OCI-LY3 (cell line): ENCODE results near the gene CGREF1.

Experiments used
- H2AFZ ChIP-seq: fragments of 200-600, 300-600 bp; shearing (Covaris generic); 2 replicates; pipeline ENCODE4 v1.6.0; 2014; ENCODE audit warnings: antibody characterized with exemption, low read depth, low read length
- H3K27ac ChIP-seq: fragments of 200-600, 300-600 bp; sonication (generic); 2 replicates; pipeline ENCODE4 v1.5.1; 2014; ENCODE audit warnings: mild to moderate bottlenecking, low read length, moderate library complexity, mixed read lengths
- H3K27me3 ChIP-seq: fragments of 200-600, 300-600 bp; sonication (generic); 2 replicates; pipeline ENCODE4 v1.6.1; 2014; ENCODE audit warnings: low read depth, low read length, mixed read lengths
- H3K36me3 ChIP-seq: fragments of 200-600, 300-600 bp; sonication (generic); replicated peaks from 2 replicates; pipeline ENCODE3; 2014; ENCODE audit warnings: low read depth, low read length, mixed read lengths
- H3K4me1 ChIP-seq: fragments of 300-600, 200-600 bp; sonication (generic); 2 replicates; pipeline ENCODE4 v1.6.1; 2014; ENCODE audit warnings: low read length, mixed read lengths
- H3K4me2 ChIP-seq: fragments of 200-600, 300-600 bp; sonication (generic); 2 replicates; pipeline ENCODE4 v1.6.1; 2014; ENCODE audit warnings: low read length, mixed read lengths
- H3K4me3 ChIP-seq: fragments of 300-600, 200-600 bp; sonication (generic); 2 replicates; pipeline ENCODE4 v1.5.1; 2014; ENCODE audit warnings: antibody characterized with exemption, mild to moderate bottlenecking, low read length, moderate library complexity
- H3K79me2 ChIP-seq: fragments of 300-600, 200-600 bp; shearing (Covaris generic); 2 replicates; pipeline ENCODE4 v1.6.1; 2014; ENCODE audit warnings: mild to moderate bottlenecking, low read length, mixed read lengths
- H3K9ac ChIP-seq: fragments of 300-600, 200-600 bp; shearing (Covaris generic); 2 replicates; pipeline ENCODE4 v1.6.0; 2014; ENCODE audit warnings: mild to moderate bottlenecking, low read length, moderate library complexity
- H3K9me3 ChIP-seq: fragments of 200-600, 300-600 bp; shearing (Covaris generic); 2 replicates; pipeline ENCODE4 v1.6.1; 2014; ENCODE audit warnings: low read length, mixed read lengths; ENCODE audit not compliant: insufficient read depth
- H4K20me1 ChIP-seq: fragments of 200-600, 300-600 bp; sonication (generic); 2 replicates; pipeline ENCODE4 v1.6.1; 2016; ENCODE audit warnings: low read length, mixed read lengths; ENCODE audit not compliant: insufficient read depth
- CTCF ChIP-seq: fragments of 200-600, 300-600 bp; sonication (generic); IDR thresholded peaks from 2 replicates; pipeline ENCODE4 v1.5.1; 2014; ENCODE audit warnings: antibody characterized with exemption, low read length, low read depth
- EZH2phosphoT487 ChIP-seq: fragments of 200-600 bp; shearing (Covaris generic); IDR thresholded peaks from 2 replicates; pipeline ENCODE4 v1.6.1; 2018; ENCODE audit warnings: antibody characterized with exemption, mixed run types, low read depth

Gene CGREF1

GRCh38 chr2:27067385-27067784, 51.5 kb downstream of the CGREF1 start:
- Histone ChIP-seq H3K4me2 (no peak overlapping the region), H3K79me2 (peaks cover 31% of the 10 kb centered on the region), H3K9ac (no peak overlapping the region), H3K4me1 (peaks cover 12% of the 10 kb centered on the region), H3K4me3 (no peak overlapping the region), H3K27ac (no peak overlapping the region), H3K27me3 (no peaks in the 10 kb centered on the region), H4K20me1 (no peaks in the 10 kb centered on the region), H3K36me3 (peaks cover 42% of the 10 kb centered on the region), H3K9me3 (no peaks in the 10 kb centered on the region), H2AFZ (no peak overlapping the region)
- TF ChIP-seq EZH2phosphoT487 (no peak), CTCF (no peak)

DNA sequence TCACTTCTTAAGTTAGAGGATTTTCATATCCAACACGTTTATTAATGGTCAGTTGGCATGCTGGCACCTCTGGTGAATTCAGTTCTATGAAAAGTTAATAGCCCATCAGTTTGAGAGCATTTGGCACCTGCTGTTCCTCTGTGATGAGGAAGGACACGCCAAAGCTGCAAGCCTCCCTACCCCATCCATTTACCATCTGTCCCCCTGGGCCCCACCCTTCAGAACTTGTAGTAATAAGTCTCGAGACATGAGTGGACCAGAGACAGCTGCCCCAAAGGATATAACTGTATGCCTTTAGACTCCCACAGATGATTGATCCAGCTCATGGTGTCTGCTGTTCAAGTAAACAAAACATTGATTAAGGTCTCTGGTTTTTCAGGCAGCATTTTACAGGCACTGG, 53.8 kb downstream of the CGREF1 start:
- H3K27me3 ChIP-seq: no peaks in the 10 kb centered on the region
- no peak overlapping the region for H3K27ac ChIP-seq
- H3K9me3 ChIP-seq: no peaks in the 10 kb centered on the region
- no peak overlapping the region for H3K9ac ChIP-seq
- TF ChIP-seq CTCF (no peak), EZH2phosphoT487 (no peak)
- H3K4me2 ChIP-seq: no peak overlapping the region
- H3K4me3 ChIP-seq: no peak overlapping the region
- no peaks in the 10 kb centered on the region for H4K20me1 ChIP-seq
- H3K36me3 ChIP-seq: peaks cover 40% of the 10 kb centered on the region
- H3K79me2 ChIP-seq: peaks cover 18% of the 10 kb centered on the region
- peaks cover 2% of the 10 kb centered on the region for H3K4me1 ChIP-seq
- no peak overlapping the region for H2AFZ ChIP-seq

DNA sequence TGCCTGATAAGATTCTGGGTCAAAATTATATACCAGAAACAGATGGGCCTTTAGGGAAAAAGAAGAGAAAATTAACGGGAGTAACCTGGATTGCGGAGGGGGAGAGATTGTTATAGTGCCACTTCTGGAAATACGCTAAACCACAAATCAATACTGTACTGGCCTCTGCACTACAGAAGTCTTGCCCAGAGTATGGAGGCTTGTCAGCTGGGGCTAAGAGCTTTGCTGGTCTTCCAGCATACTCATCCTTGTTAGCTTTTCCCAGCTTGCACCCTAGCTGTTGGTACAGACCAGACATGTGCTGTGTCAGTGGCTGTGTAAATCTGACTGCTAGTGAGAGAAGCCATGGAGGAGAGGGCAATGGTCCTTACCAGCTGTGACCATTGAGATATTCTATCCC, 58.6 kb downstream of the CGREF1 start:
- Histone ChIP-seq H4K20me1 (no peaks in the 10 kb centered on the region), H3K27ac (no peak overlapping the region), H3K4me2 (no peak overlapping the region), H3K27me3 (no peaks in the 10 kb centered on the region), H2AFZ (no peak overlapping the region), H3K4me3 (no peak overlapping the region), H3K79me2 (no peaks in the 10 kb centered on the region), H3K36me3 (peaks cover 25% of the 10 kb centered on the region), H3K4me1 (no peaks in the 10 kb centered on the region), H3K9me3 (no peaks in the 10 kb centered on the region), H3K9ac (no peak overlapping the region)
- TF ChIP-seq EZH2phosphoT487: no peak
- TF ChIP-seq CTCF: no peak

GRCh38 chr2:27059141-27059820, 59.6 kb downstream of the CGREF1 start:
- no peaks in the 10 kb centered on the region for H3K79me2 ChIP-seq
- no peaks in the 10 kb centered on the region for H3K9me3 ChIP-seq
- H3K9ac ChIP-seq: no peak overlapping the region
- no peaks in the 10 kb centered on the region for H3K27me3 ChIP-seq
- no peaks in the 10 kb centered on the region for H4K20me1 ChIP-seq
- no peak overlapping the region for H2AFZ ChIP-seq
- H3K4me2 ChIP-seq: no peak overlapping the region
- no peak overlapping the region for H3K4me3 ChIP-seq
- peaks cover 31% of the 10 kb centered on the region for H3K36me3 ChIP-seq
- TF ChIP-seq EZH2phosphoT487 (no peak), CTCF (no peak)
- no peak overlapping the region for H3K27ac ChIP-seq
- H3K4me1 ChIP-seq: no peaks in the 10 kb centered on the region
